Mesenchymal stem cell (in vitro differentiated cells and primary cell): ENCODE results near the gene PAF1.

Experiments
- DNase-seq: peaks from one replicate; pipeline ENCODE4 v3.0.0-alpha.2; 2013
- H2AFZ ChIP-seq: one replicate; pipeline ENCODE4 v1.6.1; 2013; ENCODE audit warnings: low read depth, mild to moderate bottlenecking, control low read depth, inconsistent platforms, low read length, moderate library complexity
- H2AK5ac ChIP-seq: 2 replicates; pipeline ENCODE4 v1.6.1; 2013; ENCODE audit warnings: low read length, moderate library complexity, mild to moderate bottlenecking, inconsistent platforms; ENCODE audit not compliant: severe bottlenecking
- H2BK120ac ChIP-seq: one replicate; pipeline ENCODE4 v1.6.1; 2013; ENCODE audit warnings: low read depth, mild to moderate bottlenecking, inconsistent platforms, low read length, moderate library complexity
- H2BK12ac ChIP-seq, 2 experiments: one replicate each; pipeline ENCODE4 v1.6.1; 2013; ENCODE audit warnings: inconsistent platforms in 2 of 2, low read length in 2 of 2, mild to moderate bottlenecking in 2 of 2, moderate library complexity in 2 of 2, control low read depth in 1 of 2
- H2BK15ac ChIP-seq: one replicate; pipeline ENCODE4 v1.6.1; 2013; ENCODE audit warnings: mild to moderate bottlenecking, low read depth, inconsistent platforms; ENCODE audit not compliant: poor library complexity, severe bottlenecking
- H2BK5ac ChIP-seq: 2 replicates; pipeline ENCODE4 v1.6.1; 2013; ENCODE audit warnings: low read depth, mild to moderate bottlenecking, low read length, control low read depth, inconsistent platforms; ENCODE audit not compliant: poor library complexity, severe bottlenecking
- H3K14ac ChIP-seq, 2 experiments: one replicate each; pipeline ENCODE4 v1.6.1; 2013; ENCODE audit warnings: inconsistent platforms in 2 of 2, low read length in 2 of 2, control low read depth in 1 of 2, mild to moderate bottlenecking in 1 of 2, moderate library complexity in 1 of 2
- H3K18ac ChIP-seq, 2 experiments: one replicate each; pipeline ENCODE4 v1.6.1; 2013; ENCODE audit warnings: inconsistent platforms in 2 of 2, low read length in 2 of 2, control low read depth in 1 of 2, low read depth in 1 of 2, mild to moderate bottlenecking in 1 of 2
- H3K23ac ChIP-seq, 2 experiments: one replicate each; pipeline ENCODE4 v1.6.1; 2013; ENCODE audit warnings: inconsistent platforms in 2 of 2, low read length in 2 of 2, mild to moderate bottlenecking in 2 of 2, moderate library complexity in 2 of 2, control low read depth in 1 of 2
- H3K27ac ChIP-seq: 2 replicates; pipeline ENCODE4 v1.5.1; 2013; ENCODE audit warnings: mild to moderate bottlenecking, moderate library complexity, low read length, control low read depth, inconsistent platforms; ENCODE audit not compliant: poor library complexity, severe bottlenecking
- H3K27me3 ChIP-seq, 2 experiments: 2 replicates each; pipeline versions ENCODE4 v1.6.1 to v1.7.0; 2013; ENCODE audit warnings: low read length in 2 of 2, mild to moderate bottlenecking in 2 of 2, moderate library complexity in 2 of 2, control low read depth in 1 of 2, inconsistent platforms in 1 of 2; ENCODE audit not compliant: control insufficient read depth in 1 of 2, insufficient read depth in 1 of 2
- H3K36me3 ChIP-seq, 2 experiments: 2 replicates each; pipeline versions ENCODE4 v1.6.1 to v1.7.0; 2013; ENCODE audit warnings: low read length in 2 of 2, control low read depth in 1 of 2, inconsistent platforms in 1 of 2, low read depth in 1 of 2, mild to moderate bottlenecking in 1 of 2; ENCODE audit not compliant: insufficient read depth in 2 of 2, control insufficient read depth in 1 of 2
- H3K4ac ChIP-seq, 2 experiments: one replicate each; pipeline ENCODE4 v1.6.1; 2013; ENCODE audit warnings: inconsistent platforms in 2 of 2, low read length in 2 of 2, mild to moderate bottlenecking in 2 of 2, moderate library complexity in 2 of 2, control low read depth in 1 of 2, low read depth in 1 of 2
- H3K4me1 ChIP-seq: 2 replicates; pipeline ENCODE4 v1.6.1; 2013; ENCODE audit warnings: low read depth, low read length, control low read depth; ENCODE audit not compliant: control insufficient read depth, insufficient read depth
- H3K4me2 ChIP-seq: 2 replicates; pipeline ENCODE4 v1.6.1; 2013; ENCODE audit warnings: low read length, mild to moderate bottlenecking, inconsistent platforms; ENCODE audit not compliant: poor library complexity, severe bottlenecking
- H3K4me3 ChIP-seq, 2 experiments: 2 replicates each; pipeline versions ENCODE4 v1.5.1 to v1.7.0; 2013; ENCODE audit warnings: low read length in 2 of 2, mild to moderate bottlenecking in 2 of 2, control low read depth in 1 of 2, low read depth in 1 of 2; ENCODE audit not compliant: insufficient read depth in 1 of 2
- H3K79me1 ChIP-seq: replicated peaks from 2 replicates; pipeline ENCODE4 v1.6.1; 2013; ENCODE audit warnings: mild to moderate bottlenecking, control low read depth, low read length, inconsistent platforms; ENCODE audit not compliant: poor library complexity, severe bottlenecking
- H3K9ac ChIP-seq: 2 replicates; pipeline ENCODE4 v1.7.0; 2013; ENCODE audit warnings: mild to moderate bottlenecking, low read length, moderate library complexity
- H3K9me3 ChIP-seq: 2 replicates; pipeline ENCODE4 v1.7.0; 2013; ENCODE audit warnings: mild to moderate bottlenecking, low read length; ENCODE audit not compliant: control insufficient read depth
- H4K8ac ChIP-seq: one replicate; pipeline ENCODE4 v1.6.1; 2013; ENCODE audit warnings: inconsistent platforms, mild to moderate bottlenecking, low read length, moderate library complexity
- H4K91ac ChIP-seq: one replicate; pipeline ENCODE4 v1.6.1; 2013; ENCODE audit warnings: mild to moderate bottlenecking, low read length, inconsistent platforms
- WGBS: methylation state at CpG from one replicate; pipeline ENCODE4 v1.1.7; 2013; ENCODE audit warnings: mixed read lengths; 5-methylcytosine and 5-hydroxymethylcytosine counted together

The PAF1 gene

DNA sequence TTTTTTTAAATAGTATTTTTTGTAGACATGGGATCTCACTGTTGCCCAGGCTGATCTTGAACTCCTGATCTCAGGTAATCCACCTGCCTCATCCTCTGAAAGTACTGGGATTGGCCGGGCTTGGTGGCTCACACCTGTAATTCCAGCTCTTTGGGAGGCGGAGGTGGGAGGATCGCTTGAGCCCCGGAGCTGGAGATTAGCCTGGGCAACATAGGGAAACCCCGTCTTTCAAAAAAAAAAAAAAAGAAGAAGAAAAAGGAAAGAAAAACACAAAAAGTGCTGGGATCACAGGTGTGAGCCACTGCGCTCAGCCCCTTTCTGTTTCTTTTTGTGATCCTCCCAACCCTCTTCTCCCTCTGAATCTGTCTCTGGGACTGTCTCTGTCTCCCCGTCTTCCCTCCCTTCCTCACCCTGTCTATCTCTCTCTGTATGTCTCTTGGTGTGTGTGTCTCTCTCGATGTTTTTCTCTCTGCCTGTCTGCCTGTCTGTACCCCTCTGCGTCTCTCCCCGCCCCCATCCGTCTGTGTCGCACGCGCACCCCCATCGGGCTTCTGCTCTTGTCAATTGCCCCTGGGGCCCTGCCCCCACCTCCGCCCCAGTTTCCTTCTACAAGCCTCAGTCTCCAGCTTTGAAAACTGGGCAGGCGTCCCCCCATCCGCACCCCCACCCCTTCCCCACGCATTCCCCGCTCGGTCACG is 15.2 kb upstream of the PAF1 start:
- H3K23ac ChIP-seq = no peak overlapping the region
- peak overlapping the region; percentile 46 for H3K4me2 ChIP-seq
- H2BK12ac ChIP-seq = peak overlapping the region; percentile 14 to 87
- no peak overlapping the region for H2BK5ac ChIP-seq
- H3K27ac ChIP-seq = peak overlapping the region; percentile 3
- H3K18ac ChIP-seq = peak overlapping the region; percentile 64 to 82
- no peak overlapping the region for H4K91ac ChIP-seq
- H3K9me3 ChIP-seq = no peaks in the 10 kb centered on the region
- peak overlapping the region; percentile 29 to 75 for H3K4ac ChIP-seq
- peak overlapping the region in 1 of 2 experiments; percentile 49 for H3K14ac ChIP-seq
- H2BK15ac ChIP-seq = peak overlapping the region; percentile 92
- 22% methylated on average over 21 of the region's 22 CpGs for WGBS
- H3K4me3 ChIP-seq = peak overlapping the region; percentile 59 to 76
- peak; percentile 82 for DNase-seq
- H2AFZ ChIP-seq = no peak overlapping the region
- peak overlapping the region; percentile 93 for H3K9ac ChIP-seq
- peaks cover 13 to 15% of the 10 kb centered on the region in 2 experiments for H3K36me3 ChIP-seq
- peak overlapping the region; percentile 64 for H2BK120ac ChIP-seq
- H3K4me1 ChIP-seq = peaks cover 44% of the 10 kb centered on the region
- H4K8ac ChIP-seq = peak overlapping the region; percentile 74
- no peaks in the 10 kb centered on the region for H3K79me1 ChIP-seq
- peak overlapping the region; percentile 53 for H2AK5ac ChIP-seq
- no peaks in the 10 kb centered on the region for H3K27me3 ChIP-seq

DNA sequence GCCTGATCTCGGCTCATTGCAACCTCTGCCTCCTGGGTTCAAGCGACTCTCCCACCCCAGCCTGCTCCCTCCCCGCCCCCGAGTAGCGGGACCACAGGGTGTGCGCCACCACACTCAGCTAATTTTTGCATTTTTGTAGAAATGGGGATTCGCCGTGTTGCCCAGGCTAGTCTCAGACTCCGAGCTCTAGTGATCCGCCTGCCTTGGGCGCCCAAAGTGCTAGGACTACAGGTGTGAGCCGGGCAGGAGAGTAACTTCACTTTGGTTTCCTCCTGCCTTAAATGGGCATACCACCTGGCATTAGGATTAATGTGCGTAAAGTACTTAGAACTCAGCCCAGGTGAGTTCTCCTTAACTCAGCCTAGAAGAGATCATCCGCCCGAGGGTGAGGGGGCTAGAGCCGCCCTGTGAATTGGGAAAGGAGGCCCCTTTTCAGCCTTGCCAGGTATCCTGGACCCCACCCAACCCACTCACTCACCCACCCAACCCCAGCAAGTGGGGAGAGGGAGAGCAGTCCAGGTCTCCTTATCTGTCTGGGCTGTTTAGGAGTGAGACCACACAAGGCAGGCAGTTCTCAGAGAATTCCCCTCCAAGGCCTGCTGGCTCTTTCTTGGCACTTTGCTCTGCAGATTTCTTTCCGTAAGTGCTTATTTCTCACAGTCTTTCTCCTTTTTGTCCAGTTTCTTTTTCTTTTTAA is 14.5 kb upstream of the PAF1 start:
- WGBS = 88% methylated on average over 13 of the region's 17 CpGs
- Histone ChIP-seq H2AFZ (no peak overlapping the region), H3K27ac (no peak overlapping the region), H4K91ac (peak overlapping the region; percentile 83), H3K79me1 (no peaks in the 10 kb centered on the region), H3K4me3 (peak overlapping the region in 1 of 2 experiments; percentile 76), H2BK15ac (peak overlapping the region; percentile 26), H4K8ac (no peak overlapping the region), H2BK5ac (no peak overlapping the region), H3K9me3 (no peaks in the 10 kb centered on the region), H3K14ac (no peak overlapping the region), H3K4me2 (no peak overlapping the region), H3K27me3 (no peaks in the 10 kb centered on the region), H2AK5ac (peak overlapping the region; percentile 56), H3K18ac (peak overlapping the region; percentile 42 to 58), H3K23ac (no peak overlapping the region), H3K9ac (peak overlapping the region; percentile 93), H2BK12ac (peak overlapping the region; percentile 86 to 95), H3K36me3 (peaks cover 13 to 15% of the 10 kb centered on the region in 2 experiments), H3K4me1 (peaks cover 38% of the 10 kb centered on the region), H2BK120ac (no peak overlapping the region), H3K4ac (peak overlapping the region in 1 of 2 experiments; percentile 76)
- peak; percentile 52 for DNase-seq

DNA sequence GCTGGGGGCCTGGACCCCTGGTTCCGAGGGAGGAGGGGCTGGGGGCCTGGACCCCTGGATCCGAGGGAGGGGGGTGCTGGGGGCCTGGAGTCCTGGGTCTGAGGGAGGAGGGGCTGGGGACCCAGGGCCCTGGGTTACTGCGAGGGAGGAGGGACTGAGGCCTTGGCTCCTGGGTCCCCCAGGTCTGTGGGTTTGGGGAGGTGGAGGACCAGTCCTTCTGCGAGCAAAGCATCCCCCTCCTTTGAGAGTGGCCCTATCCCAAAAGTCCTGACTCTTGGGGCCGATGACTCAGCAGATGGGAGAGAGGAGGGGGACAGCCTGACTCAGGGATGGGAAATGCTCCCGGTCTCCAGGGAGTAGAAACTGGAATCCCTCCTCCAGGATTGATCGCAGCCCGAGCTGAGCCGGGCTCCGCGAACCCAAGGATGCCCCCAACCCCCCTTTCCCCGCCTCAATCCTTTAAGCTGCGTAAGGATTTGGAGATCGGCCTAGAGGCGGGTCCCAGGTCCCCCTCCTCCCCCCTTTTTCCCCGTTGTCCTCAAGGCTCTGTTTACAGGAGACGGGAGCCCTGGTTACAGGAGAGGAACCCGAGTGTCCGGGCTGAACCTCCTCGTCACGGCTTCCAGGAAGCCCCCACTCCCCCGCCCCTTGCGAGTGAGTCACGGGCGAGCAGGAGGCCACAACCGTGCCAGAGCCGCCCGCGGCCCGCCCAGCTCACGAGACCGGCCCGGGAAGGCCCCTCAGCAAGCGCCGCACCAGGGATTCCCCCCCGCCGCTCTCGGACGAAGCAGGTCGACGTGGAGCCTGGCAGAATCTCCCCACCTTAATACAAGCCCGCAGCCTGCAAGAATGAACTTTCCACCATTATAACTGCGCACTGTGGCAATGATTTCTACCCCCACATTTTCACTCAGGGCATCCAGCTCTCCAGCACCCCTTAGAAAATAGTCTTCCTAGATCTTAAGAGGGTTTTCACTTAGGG is 12.7 kb upstream of the PAF1 start:
- peak overlapping the region; percentile 97 for H4K8ac ChIP-seq
- H3K14ac ChIP-seq = peak overlapping the region in 1 of 2 experiments; percentile 99
- H3K4me1 ChIP-seq = peaks cover 33% of the 10 kb centered on the region
- H3K4me2 ChIP-seq = peak overlapping the region; percentile 94
- H3K4me3 ChIP-seq = peak overlapping the region; percentile 20 to 70
- peaks cover 11 to 17% of the 10 kb centered on the region in 2 experiments for H3K36me3 ChIP-seq
- no peaks in the 10 kb centered on the region for H3K9me3 ChIP-seq
- WGBS = 2% methylated on average over 43 of the region's 43 CpGs
- no peak overlapping the region for H2AFZ ChIP-seq
- DNase-seq = peak; percentile 100
- H3K18ac ChIP-seq = peak overlapping the region; percentile 97 to 98
- peak overlapping the region; percentile 86 for H2BK5ac ChIP-seq
- peak overlapping the region; percentile 85 for H3K27ac ChIP-seq
- peak overlapping the region; percentile 96 for H2BK15ac ChIP-seq
- peak overlapping the region; percentile 75 to 99 for H3K4ac ChIP-seq
- H2BK120ac ChIP-seq = peak overlapping the region; percentile 100
- peak overlapping the region; percentile 97 for H3K9ac ChIP-seq
- peak overlapping the region in 1 of 2 experiments; percentile 57 for H3K23ac ChIP-seq
- H3K79me1 ChIP-seq = peaks cover 2% of the 10 kb centered on the region
- no peak overlapping the region for H2AK5ac ChIP-seq
- H2BK12ac ChIP-seq = peak overlapping the region; percentile 94 to 100
- H3K27me3 ChIP-seq = no peaks in the 10 kb centered on the region
- H4K91ac ChIP-seq = peak overlapping the region; percentile 99
